Hepatocyte (in vitro differentiated cells): Measurements from ENCODE around the gene FAM111B. TPM values are rescaled to one million over a fixed set of nuclear protein-coding genes. Genes with fewer than 3 reads are reported as not detected.
"Not testable (repeated sequence)": the region's sequence is repeated elsewhere in the genome, so short reads cannot be mapped to it uniquely, and the experiment has no call there.

ENCODE experiments used
- DNase-seq: peaks from one replicate; pipeline ENCODE4 v3.0.0-alpha.2; 2016; ENCODE audit warnings: low spot score
- H2AFZ ChIP-seq: fragments of 200-600 bp; sonication (generic); 2 replicates; pipeline ENCODE4 v1.6.0; 2016; ENCODE audit warnings: antibody characterized with exemption, mild to moderate bottlenecking
- H3K27ac ChIP-seq: fragments of 200-600 bp; sonication (generic); 2 replicates; pipeline ENCODE4 v1.5.1; 2016; ENCODE audit warnings: mild to moderate bottlenecking
- H3K27me3 ChIP-seq: fragments of 200-600 bp; sonication (generic); 2 replicates; pipeline ENCODE4 v1.6.1; 2016
- H3K36me3 ChIP-seq: fragments of 200-600 bp; sonication (generic); replicated peaks from 2 replicates; pipeline ENCODE4 v1.5.1; 2016; ENCODE audit warnings: low read depth; ENCODE audit not compliant: insufficient read depth
- H3K4me1 ChIP-seq: fragments of 200-600 bp; sonication (generic); 2 replicates; pipeline ENCODE4 v1.5.1; 2016; ENCODE audit warnings: mild to moderate bottlenecking, moderate library complexity; ENCODE audit not compliant: insufficient read depth
- H3K4me2 ChIP-seq: fragments of 200-600 bp; sonication (generic); 2 replicates; pipeline ENCODE4 v1.6.0; 2016
- H3K4me3 ChIP-seq: fragments of 200-600 bp; sonication (generic); 2 replicates; pipeline ENCODE4 v1.5.1; 2016; ENCODE audit warnings: mild to moderate bottlenecking
- H3K79me2 ChIP-seq: fragments of 200-600 bp; sonication (generic); 2 replicates; pipeline ENCODE4 v1.6.0; 2017; ENCODE audit warnings: mild to moderate bottlenecking
- H3K9me2 ChIP-seq: fragments of 200-600 bp; sonication (generic); replicated peaks from 2 replicates; pipeline ENCODE4 v1.6.0; 2017; ENCODE audit warnings: mild to moderate bottlenecking; ENCODE audit not compliant: insufficient read depth
- H3K9me3 ChIP-seq: fragments of 200-600 bp; sonication (generic); 2 replicates; pipeline ENCODE4 v1.5.1; 2016; ENCODE audit warnings: low read depth, mild to moderate bottlenecking
- H4K20me1 ChIP-seq: fragments of 200-600 bp; sonication (generic); 2 replicates; pipeline ENCODE4 v1.6.0; 2016; ENCODE audit warnings: mild to moderate bottlenecking; ENCODE audit not compliant: insufficient read depth, poor library complexity, severe bottlenecking
- CTCF ChIP-seq: fragments of 200-600 bp; sonication (generic); IDR thresholded peaks from 2 replicates; pipeline ENCODE4 v1.5.1; 2016; ENCODE audit warnings: antibody characterized with exemption, mild to moderate bottlenecking; ENCODE audit not compliant: poor library complexity
- EZH2 ChIP-seq: fragments of 200-600 bp; sonication (generic); IDR thresholded peaks from 2 replicates; pipeline ENCODE4 v1.6.1; 2016; ENCODE audit warnings: antibody characterized with exemption, mild to moderate bottlenecking, borderline replicate concordance
- EZH2phosphoT487 ChIP-seq: fragments of 200-600 bp; sonication (generic); IDR thresholded peaks from one replicate; pipeline ENCODE4 v1.6.1; 2018; ENCODE audit warnings: antibody characterized with exemption, mild to moderate bottlenecking, low read depth, moderate library complexity; ENCODE audit not compliant: unreplicated experiment, severe bottlenecking
- WGBS: methylation state at CpG from one replicate; pipeline ENCODE4 v1.1.6; 2016; ENCODE audit warnings: low lambda C conversion rate; ENCODE audit errors: missing lambda C conversion rate; 5-methylcytosine and 5-hydroxymethylcytosine counted together
- polyA plus RNA-seq: library from polyadenylated mRNA; unstranded; fragments of >200 nt; fragmentation: Nextera tagmentation; extraction: Ambion mirVana; gene quantifications from 2 replicates; pipeline ENCODE4 v1.2.1, GENCODE V29; 2016
- total RNA-seq: library from RNA; depleted of rRNA; stranded (reverse); fragments of >200 nt; gene quantifications from 2 replicates; pipeline ENCODE4 v1.2.3, GENCODE V29; 2014

Gene FAM111B
- total RNA-seq (4.2 and 5.4 TPM in 2 replicates), polyA plus RNA-seq (1.8 and 2.2 TPM in 2 replicates)

- Histone ChIP-seq H3K4me1 (no peaks in the 10 kb centered on the region), H3K27me3 (peaks cover 3% of the 10 kb centered on the region), H3K4me2 (peak within 1 kb of the TSS; percentile 82), H3K9me3 (no peaks in the 10 kb centered on the region), H3K36me3 (no peaks in the 10 kb centered on the region), H3K79me2 (no peaks in the 10 kb centered on the region), H2AFZ (peak within 1 kb of the TSS; percentile 18), H3K27ac (no peak within 1 kb of the TSS), H3K4me3 (peak within 1 kb of the TSS; percentile 10), H3K9me2 (no peaks in the 10 kb centered on the region), H4K20me1 (no peaks in the 10 kb centered on the region)
- TF ChIP-seq EZH2 (no peak), CTCF (peak; percentile 20), EZH2phosphoT487 (no peak)
- WGBS: under 1% methylated on average over 64 of the region's 64 CpGs
- peak; percentile 89 for DNase-seq
These were observed at the start of gene FAM111B for GRCh38 chr11:59106363-59107336. TSS of gene FAM111B (plus strand) at chr11:59107237. CDS start at chr11:59109626, 2,389 bp downstream.

GRCh38 chr11:59058120-59059033, 48.7 kb upstream of the FAM111B start:
- H3K79me2 ChIP-seq, H3K36me3 ChIP-seq, H3K9me3 ChIP-seq, H4K20me1 ChIP-seq, H3K27me3 ChIP-seq, H3K9me2 ChIP-seq, H3K4me1 ChIP-seq: not testable (repeated sequence)
- peak; percentile 87 for TF ChIP-seq CTCF
- peak; percentile 88 for DNase-seq
- Histone ChIP-seq H3K4me2 (peak overlapping the region; percentile 80), H3K27ac (peak overlapping the region; percentile 34), H3K4me3 (peak overlapping the region; percentile 28), H2AFZ (peak overlapping the region; percentile 74)
- WGBS: 10% methylated on average over 27 of the region's 27 CpGs

GRCh38 chr11:59060096-59060495, 46.9 kb upstream of the FAM111B start:
- DNase-seq, H3K79me2 ChIP-seq, H3K9me2 ChIP-seq, H3K9me3 ChIP-seq, H3K27ac ChIP-seq, H3K4me3 ChIP-seq, H3K36me3 ChIP-seq, H3K4me2 ChIP-seq, H3K4me1 ChIP-seq, H4K20me1 ChIP-seq, H2AFZ ChIP-seq, H3K27me3 ChIP-seq: not testable (repeated sequence)
- WGBS: 80% methylated on average over 3 of the region's 3 CpGs
